BLaER1 treated with 17β-estradiol and CSF1 and Interleukin-3, amounts not matched to agents 10 nM and 100 nM (cell line): ENCODE data around the gene DUSP28.
"Not testable (repeated sequence)": the region's sequence is repeated elsewhere in the genome, so short reads cannot be mapped to it uniquely, and the experiment has no call there.

Source experiments
- H3K27ac ChIP-seq, 11 experiments: shearing (Covaris generic); formaldehyde crosslinking; 2 replicates each; pipeline ENCODE4 v1.8.1; 2022
- H3K27me3 ChIP-seq, 11 experiments: shearing (Covaris generic); formaldehyde crosslinking; 2 replicates each; pipeline ENCODE4 v1.8.1; 2022
- H3K36me3 ChIP-seq, 11 experiments: shearing (Covaris generic); formaldehyde crosslinking; 2 replicates each; pipeline ENCODE4 v1.8.1; 2022
- H3K4me1 ChIP-seq, 10 experiments: shearing (Covaris generic); formaldehyde crosslinking; 2 replicates each; pipeline ENCODE4 v1.8.1; 2022
- H3K4me2 ChIP-seq, 11 experiments: shearing (Covaris generic); formaldehyde crosslinking; 2 replicates each; pipeline ENCODE4 v1.8.1; 2022
- H3K4me3 ChIP-seq, 10 experiments: shearing (Covaris generic); formaldehyde crosslinking; 2 replicates each; pipeline ENCODE4 v1.8.1; 2022
- H3K9ac ChIP-seq, 11 experiments: shearing (Covaris generic); formaldehyde crosslinking; 2 replicates each; pipeline ENCODE4 v1.8.1; 2022
- H3K9me3 ChIP-seq, 11 experiments: shearing (Covaris generic); formaldehyde crosslinking; replicated peaks in 1 of 11; 2 replicates each; pipeline ENCODE4 v1.8.1; 2022
- H4K20me1 ChIP-seq, 11 experiments: shearing (Covaris generic); formaldehyde crosslinking; 2 replicates each; pipeline ENCODE4 v1.8.1; 2022
- Cebpa-rat ChIP-seq, 11 experiments: shearing (Covaris generic); IDR thresholded peaks; 2 replicates each; pipeline ENCODE4 v1.8.1; 2022

DUSP28 gene

GRCh38 chr2:240560480-240561324 lies 545 bp downstream of the DUSP28 start:
- Histone ChIP-seq H3K4me3 (peak overlapping the region; percentile 72 to 93 (median 86)), H3K36me3 (peaks cover 6 to 52% (median 48%) of the 10 kb centered on the region in 11 experiments; a peak in 21 of 22 replicates), H3K4me2 (peak overlapping the region; percentile 90 to 100 (median 97)), H4K20me1 (peaks cover 14 to 41% (median 34%) of the 10 kb centered on the region in 11 experiments; a peak in 18 of 22 replicates), H3K9ac (peak overlapping the region; percentile 97 to 100 (median 99)), H3K27me3 (no peaks in the 10 kb centered on the region), H3K27ac (peak overlapping the region; percentile 97 to 100 (median 99)), H3K4me1 (peaks cover 68 to 83% (median 79%) of the 10 kb centered on the region in 10 experiments), H3K9me3 (peaks cover 0 to 7% (median 0%) of the 10 kb centered on the region in 11 experiments; a peak in 3 of 22 replicates)
- no peak for TF ChIP-seq Cebpa-rat (IDR thresholded peaks at IDR 0.05)

DNA sequence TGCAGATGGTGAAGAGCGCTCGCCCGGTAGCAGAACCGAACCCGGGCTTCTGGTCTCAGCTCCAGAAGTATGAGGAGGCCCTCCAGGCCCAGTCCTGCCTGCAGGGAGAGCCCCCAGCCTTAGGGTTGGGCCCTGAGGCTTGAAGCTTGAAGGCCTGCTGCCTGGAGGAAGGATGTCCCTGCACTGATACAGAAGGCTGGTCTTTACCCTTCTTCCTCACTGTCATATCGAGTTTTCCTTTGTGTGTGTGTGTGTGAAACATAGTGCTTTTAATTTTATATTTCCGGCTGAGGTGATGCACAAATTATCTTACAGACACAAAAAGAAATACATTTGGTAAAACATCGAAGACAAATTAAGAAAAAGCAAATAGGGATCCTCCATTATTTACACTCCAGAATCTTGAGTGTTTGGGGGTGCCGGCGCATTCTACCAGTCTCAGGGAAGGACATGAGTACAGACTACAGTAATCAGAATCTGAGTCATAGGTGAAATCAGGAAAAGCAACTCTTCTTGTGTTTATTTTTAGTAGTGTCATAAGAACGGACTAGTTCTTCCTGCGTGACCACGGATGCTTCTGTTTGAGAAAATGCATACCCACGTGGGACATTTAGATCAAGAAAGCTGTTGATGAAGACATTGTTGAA lies 1.3 kb downstream of the DUSP28 start:
- no peaks in the 10 kb centered on the region for H3K27me3 ChIP-seq
- H4K20me1 ChIP-seq, result peaks cover 9 to 34% (median 28%) of the 10 kb centered on the region in 11 experiments; a peak in 17 of 22 replicates
- H3K27ac ChIP-seq, result peak overlapping the region; percentile 86 to 100 (median 99)
- H3K36me3 ChIP-seq, result peaks cover 6 to 44% (median 41%) of the 10 kb centered on the region in 11 experiments; a peak in 20 of 22 replicates
- peaks cover 0 to 7% (median 0%) of the 10 kb centered on the region in 11 experiments; a peak in 3 of 22 replicates for H3K9me3 ChIP-seq
- peak overlapping the region; percentile 86 to 100 (median 99) for H3K9ac ChIP-seq
- peak overlapping the region; percentile 90 to 100 (median 97) for H3K4me2 ChIP-seq
- peaks cover 67 to 81% (median 78%) of the 10 kb centered on the region in 10 experiments for H3K4me1 ChIP-seq
- peak overlapping the region; percentile 72 to 93 (median 86) for H3K4me3 ChIP-seq
- TF ChIP-seq Cebpa-rat (IDR thresholded peaks at IDR 0.05), result no peak

DNA sequence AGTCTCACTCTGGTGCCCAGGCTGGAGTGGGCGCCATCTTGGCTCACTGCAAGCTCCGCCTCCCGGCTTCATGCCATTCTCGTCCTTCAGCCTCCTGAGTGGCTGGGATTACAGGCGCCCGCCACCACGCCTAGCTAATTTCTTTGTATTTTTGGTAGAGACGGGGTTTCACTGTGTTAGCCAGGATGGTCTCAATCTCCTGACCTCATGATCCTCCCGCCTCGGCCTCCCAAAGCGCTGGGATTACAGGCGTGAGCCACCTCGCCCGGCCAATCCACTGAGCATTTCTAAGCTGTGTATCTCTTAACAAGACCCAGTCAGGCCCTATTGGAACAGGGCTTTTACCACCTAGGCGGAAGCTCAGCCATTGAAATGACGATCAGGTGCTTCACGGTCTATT lies 3.1 kb downstream of the DUSP28 start:
- peaks cover 3 to 26% (median 15%) of the 10 kb centered on the region in 11 experiments; a peak in 15 of 22 replicates for H4K20me1 ChIP-seq
- peak overlapping the region in 10 of 11 experiments; percentile 98 to 100 (median 99); a peak in 18 of 22 replicates for H3K27ac ChIP-seq
- not testable (repeated sequence) for H3K27me3 ChIP-seq, H3K9me3 ChIP-seq
- H3K4me2 ChIP-seq, result peak overlapping the region; percentile 90 to 100 (median 97)
- H3K9ac ChIP-seq, result peak overlapping the region in 4 of 11 experiments; percentile 91 to 100 (median 100); a peak in 4 of 22 replicates
- H3K4me3 ChIP-seq, result peak overlapping the region in 3 of 10 experiments; percentile 78 to 93 (median 85); a peak in 5 of 20 replicates
- peaks cover 75 to 84% (median 79%) of the 10 kb centered on the region in 10 experiments for H3K4me1 ChIP-seq
- peaks cover 5 to 28% (median 24%) of the 10 kb centered on the region in 11 experiments; a peak in 20 of 22 replicates for H3K36me3 ChIP-seq

- H3K36me3 ChIP-seq, result peaks cover 0 to 20% (median 17%) of the 10 kb centered on the region in 11 experiments; a peak in 17 of 22 replicates
- peak overlapping the region; percentile 90 to 100 (median 97) for H3K4me2 ChIP-seq
- peaks cover 67 to 76% (median 71%) of the 10 kb centered on the region in 10 experiments for H3K4me1 ChIP-seq
- peak overlapping the region in 6 of 10 experiments; percentile 0 to 78 (median 59); a peak in 4 of 20 replicates for H3K4me3 ChIP-seq
- peak overlapping the region; percentile 3 to 100 (median 99); a peak in 19 of 22 replicates for H3K27ac ChIP-seq
- peak overlapping the region in 10 of 11 experiments; percentile 40 to 100 (median 88); a peak in 17 of 22 replicates for H3K9ac ChIP-seq
- no peak for TF ChIP-seq Cebpa-rat (IDR thresholded peaks at IDR 0.05)
- H3K27me3 ChIP-seq, result no peaks in the 10 kb centered on the region
- H4K20me1 ChIP-seq, result peaks cover 0 to 21% (median 9%) of the 10 kb centered on the region in 11 experiments; a peak in 14 of 22 replicates
- H3K9me3 ChIP-seq, result no peaks in the 10 kb centered on the region
These were observed 3.9 kb downstream of the DUSP28 start for GRCh38 chr2:240563951-240564560.

GRCh38 chr2:240564561-240565332 lies 4.6 kb downstream of the DUSP28 start:
- no peak for TF ChIP-seq Cebpa-rat (IDR thresholded peaks at IDR 0.05)
- Histone ChIP-seq H3K36me3 (peaks cover 0 to 14% (median 11%) of the 10 kb centered on the region in 11 experiments; a peak in 12 of 22 replicates), H3K27ac (peak overlapping the region; percentile 75 to 100 (median 98); a peak in 21 of 22 replicates), H3K9ac (peak overlapping the region; percentile 74 to 100 (median 87); a peak in 21 of 22 replicates), H3K9me3 (no peaks in the 10 kb centered on the region), H3K27me3 (no peaks in the 10 kb centered on the region), H3K4me1 (peaks cover 65 to 75% (median 71%) of the 10 kb centered on the region in 10 experiments), H3K4me2 (peak overlapping the region; percentile 90 to 100 (median 97)), H3K4me3 (peak overlapping the region; percentile 44 to 95 (median 60); a peak in 19 of 20 replicates), H4K20me1 (peaks cover 6 to 21% (median 9%) of the 10 kb centered on the region in 11 experiments; a peak in 18 of 22 replicates)

DNA sequence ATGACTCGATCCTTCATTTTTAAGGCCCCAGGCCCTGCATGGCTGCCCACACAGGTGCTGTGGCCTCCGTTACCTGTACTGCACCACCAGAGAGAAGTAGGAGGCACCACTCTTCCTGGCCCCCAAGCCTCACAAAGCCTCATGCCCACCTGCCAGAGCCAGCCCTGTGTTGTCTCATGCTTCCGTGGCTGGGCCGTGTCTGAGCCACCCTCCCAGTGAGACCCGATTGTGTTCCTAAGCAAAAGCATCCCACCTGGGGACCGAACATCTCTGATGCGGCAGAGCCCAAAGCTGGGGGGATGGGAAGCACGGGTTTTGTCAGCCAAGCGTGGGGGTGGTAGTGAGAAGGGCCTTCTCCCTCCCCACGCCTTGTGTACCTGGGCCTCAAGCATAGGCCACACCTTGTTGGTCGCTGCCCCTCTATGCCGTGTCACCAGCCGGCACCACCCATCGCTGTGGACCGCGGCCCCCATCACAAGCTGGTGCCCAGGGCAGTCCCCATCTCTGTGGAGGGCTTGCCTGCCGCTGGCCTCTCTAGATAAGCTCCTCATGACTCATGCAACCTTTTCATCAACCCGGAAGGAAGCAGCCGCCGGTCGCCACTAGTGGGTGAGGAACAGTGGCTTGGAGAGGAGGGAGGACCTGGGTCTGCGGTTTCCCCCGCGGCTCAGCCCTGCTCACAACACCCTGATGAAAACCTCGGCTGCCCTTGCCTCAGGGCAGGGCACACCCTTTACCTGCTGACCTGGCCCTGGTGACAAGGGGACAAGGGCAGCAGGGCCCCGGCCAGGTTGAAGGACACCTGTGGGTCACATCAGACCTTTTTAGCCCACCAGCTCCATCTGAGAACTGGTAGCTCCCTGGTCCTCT lies 5.4 kb downstream of the DUSP28 start:
- Histone ChIP-seq H3K4me2 (peak overlapping the region; percentile 90 to 100 (median 97)), H4K20me1 (peaks cover 14 to 28% (median 17%) of the 10 kb centered on the region in 11 experiments; a peak in 19 of 22 replicates), H3K4me3 (peak overlapping the region; percentile 44 to 95 (median 60)), H3K9ac (peak overlapping the region; percentile 74 to 100 (median 87)), H3K9me3 (no peaks in the 10 kb centered on the region), H3K4me1 (peaks cover 72 to 81% (median 76%) of the 10 kb centered on the region in 10 experiments), H3K27me3 (no peaks in the 10 kb centered on the region), H3K36me3 (peaks cover 0 to 14% (median 11%) of the 10 kb centered on the region in 11 experiments; a peak in 13 of 22 replicates), H3K27ac (peak overlapping the region; percentile 75 to 100 (median 98))
- TF ChIP-seq Cebpa-rat (IDR thresholded peaks at IDR 0.05), result peak in 4 of 11 experiments; percentile 13 to 59 (median 46); a peak in 4 of 22 replicates
